A673 (cell line): ENCODE data around the gene FSTL4. TPM values are rescaled to one million over a fixed set of nuclear protein-coding genes. Genes with fewer than 3 reads are reported as not detected.

Experiments
- BruUV-seq: library from RNA; stranded (reverse); fragments of 400-500 nt; replicated peaks from 2 replicates; lab custom pipeline; 2021; lab: Mats Ljungman, UMichigan
- CTCF ChIA-PET: fragments of 300-600 bp; sonication (Branson Sonifier 250); formaldehyde crosslinking; loops from one replicate; lab custom pipeline; 2022; ENCODE audit warnings: antibody characterized with exemption; lab: Charles Lee
- POLR2A ChIA-PET: fragments of 300-600 bp; sonication (Branson Sonifier 250); formaldehyde crosslinking; loops from one replicate; lab custom pipeline; 2022; ENCODE audit warnings: antibody characterized with exemption; ENCODE audit not compliant: low non-redundant PET; lab: Charles Lee
- DNase-seq: peaks from one replicate; pipeline ENCODE4 v3.0.0-alpha.2; 2015; ENCODE audit warnings: low spot score
- H3K27ac ChIP-seq: fragments of 200-600 bp; sonication (generic); 2 replicates; pipeline ENCODE4 v1.5.1; 2016; ENCODE audit warnings: mixed run types, low read depth, mild to moderate bottlenecking, mixed read lengths, antibody characterized with exemption, low read length; ENCODE audit not compliant: poor library complexity, severe bottlenecking
- H3K27me3 ChIP-seq: fragments of 200-600 bp; sonication (generic); replicated peaks from 2 replicates; pipeline ENCODE4 v1.6.1; 2017; ENCODE audit warnings: mixed run types, low read depth, mild to moderate bottlenecking, mixed read lengths, antibody characterized with exemption, low read length; ENCODE audit not compliant: insufficient read depth, poor library complexity
- H3K36me3 ChIP-seq: fragments of 200-600 bp; sonication (generic); 2 replicates; pipeline ENCODE4 v1.6.1; 2016; ENCODE audit warnings: mixed run types, mild to moderate bottlenecking, mixed read lengths, antibody characterized with exemption, low read length; ENCODE audit not compliant: insufficient read depth, poor library complexity, severe bottlenecking
- H3K4me1 ChIP-seq: fragments of 200-600 bp; sonication (generic); 2 replicates; pipeline ENCODE4 v1.6.1; 2017; ENCODE audit warnings: mixed run types, mild to moderate bottlenecking, mixed read lengths, antibody characterized with exemption, low read length; ENCODE audit not compliant: insufficient read depth, poor library complexity, severe bottlenecking
- H3K4me3 ChIP-seq: fragments of 200-600 bp; sonication (generic); 2 replicates; pipeline ENCODE4 v1.5.1; 2016; ENCODE audit warnings: low read depth, mixed run types, mild to moderate bottlenecking, mixed read lengths, low read length; ENCODE audit not compliant: poor library complexity, severe bottlenecking
- H3K9me3 ChIP-seq: fragments of 200-600 bp; sonication (generic); 2 replicates; pipeline ENCODE4 v1.6.1; 2016; ENCODE audit warnings: mixed run types, low read depth, mild to moderate bottlenecking, mixed read lengths, antibody characterized with exemption, low read length; ENCODE audit not compliant: poor library complexity, severe bottlenecking
- EZH2 ChIP-seq: fragments of 200-600 bp; sonication (generic); IDR thresholded peaks from 2 replicates; pipeline ENCODE4 v1.6.1; 2017; ENCODE audit warnings: borderline replicate concordance, low read depth, mild to moderate bottlenecking, mixed read lengths, antibody characterized with exemption, low read length; ENCODE audit not compliant: poor library complexity, severe bottlenecking
- intact Hi-C: fragments of 100-400 bp; cut with micrococcal nuclease; formaldehyde crosslinking; loops from one replicate; pipeline ENCODE4 v1.10.0; 2022; ENCODE audit not compliant: unreplicated experiment
- total RNA-seq: library from RNA; stranded (reverse); gene quantifications from 2 replicates; pipeline ENCODE4 v1.2.3, GENCODE V29; 2021
- TF ChIP-seq, protein P1 (sequence below): fragments of 300-800, 200-600 bp; sonication (generic); conservative IDR thresholded peaks from 2 replicates; pipeline ENCODE4 v1.5.1; 2017; ENCODE audit warnings: low read depth, mild to moderate bottlenecking, antibody characterized with exemption, low read length, moderate library complexity, mixed read lengths

The FSTL4 gene
- total RNA-seq, 1 experiment from 2014 or later = 0.86 TPM

DNA sequence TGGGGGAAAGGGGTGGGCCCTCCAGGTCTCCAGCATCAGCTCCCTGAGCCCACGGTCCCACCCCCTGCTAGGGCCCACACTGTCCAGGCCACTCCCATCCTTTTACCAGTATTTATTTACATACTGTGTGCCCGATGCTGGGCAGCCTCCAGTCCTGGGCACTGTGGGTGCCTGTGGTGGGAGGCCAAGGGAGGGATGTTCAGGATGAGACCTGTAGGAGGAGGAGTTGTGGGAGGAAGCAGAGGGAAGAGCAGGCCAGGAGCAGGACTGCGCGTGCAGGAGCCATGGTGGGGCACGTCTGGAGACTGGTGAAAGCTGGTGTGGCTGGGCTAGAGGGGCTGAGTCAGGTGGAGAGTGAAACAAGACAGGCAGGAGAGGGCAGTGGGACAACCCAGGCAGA is 293.1 kb downstream of the FSTL4 start:
- intact Hi-C loops = no loop called here
- no peak overlapping the region for H3K27ac ChIP-seq
- POLR2A ChIA-PET = no interaction called here
- H3K4me1 ChIP-seq = no peaks in the 10 kb centered on the region
- TF ChIP-seq, protein P1, sequence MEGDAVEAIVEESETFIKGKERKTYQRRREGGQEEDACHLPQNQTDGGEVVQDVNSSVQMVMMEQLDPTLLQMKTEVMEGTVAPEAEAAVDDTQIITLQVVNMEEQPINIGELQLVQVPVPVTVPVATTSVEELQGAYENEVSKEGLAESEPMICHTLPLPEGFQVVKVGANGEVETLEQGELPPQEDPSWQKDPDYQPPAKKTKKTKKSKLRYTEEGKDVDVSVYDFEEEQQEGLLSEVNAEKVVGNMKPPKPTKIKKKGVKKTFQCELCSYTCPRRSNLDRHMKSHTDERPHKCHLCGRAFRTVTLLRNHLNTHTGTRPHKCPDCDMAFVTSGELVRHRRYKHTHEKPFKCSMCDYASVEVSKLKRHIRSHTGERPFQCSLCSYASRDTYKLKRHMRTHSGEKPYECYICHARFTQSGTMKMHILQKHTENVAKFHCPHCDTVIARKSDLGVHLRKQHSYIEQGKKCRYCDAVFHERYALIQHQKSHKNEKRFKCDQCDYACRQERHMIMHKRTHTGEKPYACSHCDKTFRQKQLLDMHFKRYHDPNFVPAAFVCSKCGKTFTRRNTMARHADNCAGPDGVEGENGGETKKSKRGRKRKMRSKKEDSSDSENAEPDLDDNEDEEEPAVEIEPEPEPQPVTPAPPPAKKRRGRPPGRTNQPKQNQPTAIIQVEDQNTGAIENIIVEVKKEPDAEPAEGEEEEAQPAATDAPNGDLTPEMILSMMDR = no peak
- no peak for TF ChIP-seq EZH2
- DNase-seq = no peak
- H3K9me3 ChIP-seq = no peaks in the 10 kb centered on the region
- H3K27me3 ChIP-seq = no peaks in the 10 kb centered on the region
- H3K36me3 ChIP-seq = no peaks in the 10 kb centered on the region
- CTCF ChIA-PET = no interaction called here
- BruUV-seq = no TSS peak
- H3K4me3 ChIP-seq = no peak overlapping the region

DNA sequence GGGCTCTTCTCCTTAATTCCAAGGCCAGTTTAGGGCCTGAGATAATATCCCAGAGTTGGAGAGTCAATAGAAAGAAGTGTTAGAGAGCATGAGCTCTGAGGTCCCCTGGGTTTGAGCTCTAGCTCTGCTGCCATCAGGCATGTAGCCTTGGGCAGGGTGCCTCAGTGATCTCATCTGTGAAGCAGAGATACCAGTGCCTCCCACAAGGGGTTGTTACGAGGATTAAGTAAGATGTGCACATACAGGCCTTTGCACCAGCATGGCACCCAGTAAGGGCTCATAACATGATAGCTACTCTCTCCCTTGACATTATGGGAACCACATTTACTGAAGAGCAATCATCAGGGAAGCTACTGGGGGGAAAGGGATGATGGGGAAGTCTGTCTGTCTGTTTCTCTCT is 294.8 kb downstream of the FSTL4 start:
- BruUV-seq = no TSS peak
- ChIA-PET POLR2A (no interaction called here), CTCF (no interaction called here)
- H3K4me3 ChIP-seq = no peak overlapping the region
- no peaks in the 10 kb centered on the region for H3K36me3 ChIP-seq
- no peaks in the 10 kb centered on the region for H3K4me1 ChIP-seq
- TF ChIP-seq EZH2 = no peak
- TF ChIP-seq, protein P1 = no peak
- no peaks in the 10 kb centered on the region for H3K27me3 ChIP-seq
- no peak for DNase-seq
- H3K9me3 ChIP-seq = no peaks in the 10 kb centered on the region
- no peak overlapping the region for H3K27ac ChIP-seq
- intact Hi-C loops = no loop called here

DNA sequence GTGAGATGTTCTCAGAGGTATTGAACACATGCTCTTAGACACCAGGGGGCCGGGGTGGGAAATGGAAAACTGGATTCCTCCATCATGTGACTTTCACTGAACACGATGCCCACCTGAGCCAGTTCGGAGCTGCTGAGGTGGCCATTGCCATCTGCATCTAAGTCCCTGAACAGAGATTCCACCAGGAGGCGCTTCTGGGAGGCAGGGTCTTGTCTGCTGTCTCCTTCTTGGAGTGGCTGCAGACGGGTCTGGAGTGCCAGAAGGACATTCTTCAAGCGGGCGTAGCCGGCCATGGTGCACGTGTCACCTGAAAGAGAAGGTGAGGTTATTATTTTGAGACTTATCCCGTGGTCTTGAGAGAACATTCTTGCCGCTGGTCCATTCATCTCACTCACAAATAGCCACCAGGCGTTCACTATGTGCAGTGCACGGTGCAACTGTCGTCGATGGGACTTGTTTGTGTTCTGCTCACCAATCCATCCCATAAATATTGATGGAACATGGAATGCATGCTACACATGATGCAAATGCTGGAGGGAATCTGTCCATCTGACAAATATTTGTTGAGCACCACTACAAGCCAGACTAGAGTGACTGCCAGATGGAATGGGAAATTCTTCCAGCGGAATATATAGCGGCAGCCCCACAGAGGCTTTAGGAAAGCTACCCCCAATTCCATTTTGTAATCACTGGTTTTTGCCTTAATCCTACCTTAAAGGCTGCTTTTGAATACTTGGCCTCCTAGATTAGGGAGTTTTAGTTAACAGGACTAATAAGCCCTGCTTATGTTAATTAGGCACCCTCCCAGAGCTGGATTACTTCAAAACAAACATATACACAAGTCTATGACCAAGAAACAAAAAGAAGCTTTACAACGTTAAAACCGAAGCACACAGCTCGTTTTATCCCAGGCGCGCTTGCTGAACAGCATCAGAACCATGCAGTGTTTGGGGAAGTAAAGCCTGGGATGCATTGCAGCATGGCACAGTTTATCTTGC is 295.7 kb downstream of the FSTL4 start:
- ChIA-PET POLR2A (no interaction called here), CTCF (interaction anchor here (0.6 kb wide), 1 partner anchor 29 kb away, joined by 3 read pairs; no protein-coding TSS in a partner anchor)
- Histone ChIP-seq H3K4me1 (no peaks in the 10 kb centered on the region), H3K9me3 (no peaks in the 10 kb centered on the region), H3K27ac (no peak overlapping the region), H3K4me3 (no peak overlapping the region), H3K27me3 (no peaks in the 10 kb centered on the region), H3K36me3 (no peaks in the 10 kb centered on the region)
- DNase-seq = peak; percentile 15
- no peak for TF ChIP-seq EZH2
- TF ChIP-seq, protein P1 = peak; percentile 38; the same call in 1 of the 2 replicates
- BruUV-seq = no TSS peak
- intact Hi-C loops = no loop called here
